HTERT RPE-1 (cell line): ENCODE data around the gene ZFYVE28.
"Not testable (repeated sequence)": the region's sequence is repeated elsewhere in the genome, so short reads cannot be mapped to it uniquely, and the experiment has no call there.

ENCODE experiments used
- in situ Hi-C: fragments of 300-500 bp; cut with MboI; formaldehyde crosslinking; loops from 4 replicates; pipeline ENCODE4 v1.14.3; 2020; ENCODE audit warnings: low sequenced_read_pairs

The ZFYVE28 gene

GRCh38 chr4:2446656-2447564 lies 28.5 kb upstream of the ZFYVE28 start:
- in situ Hi-C loops = no loop called here

GRCh38 chr4:2445571-2445970 lies 27.1 kb upstream of the ZFYVE28 start:
- in situ Hi-C loops = no loop called here

- in situ Hi-C loops = no loop called here
Measured at GRCh38 chr4:2445130-2445529, 26.7 kb upstream of the ZFYVE28 start.

GRCh38 chr4:2443956-2444740 lies 25.7 kb upstream of the ZFYVE28 start:
- in situ Hi-C loops = no loop called here

- in situ Hi-C loops = no loop called here
Measured at GRCh38 chr4:2443061-2443730, 24.8 kb upstream of the ZFYVE28 start.

- in situ Hi-C loops = no loop called here
Measured at GRCh38 chr4:2442175-2442993, 23.9 kb upstream of the ZFYVE28 start.

GRCh38 chr4:2441393-2442174 lies 23.1 kb upstream of the ZFYVE28 start:
- in situ Hi-C loops = no loop called here

GRCh38 chr4:2438822-2439718 lies 20.6 kb upstream of the ZFYVE28 start:
- in situ Hi-C loops = no loop called here

GRCh38 chr4:2437475-2438215 lies 19.2 kb upstream of the ZFYVE28 start:
- in situ Hi-C loops = no loop called here

- in situ Hi-C loops = no loop called here
Measured at GRCh38 chr4:2436761-2437474, 18.5 kb upstream of the ZFYVE28 start.

GRCh38 chr4:2436301-2436700 lies 17.9 kb upstream of the ZFYVE28 start:
- in situ Hi-C loops = no loop called here

GRCh38 chr4:2434420-2434819 lies 16.0 kb upstream of the ZFYVE28 start:
- in situ Hi-C loops = no loop called here

GRCh38 chr4:2433609-2434350 lies 15.3 kb upstream of the ZFYVE28 start:
- in situ Hi-C loops = no loop called here

- in situ Hi-C loops = no loop called here
Measured at GRCh38 chr4:2432991-2433530, 14.6 kb upstream of the ZFYVE28 start.

GRCh38 chr4:2432004-2432403 lies 13.6 kb upstream of the ZFYVE28 start:
- in situ Hi-C loops = no loop called here

GRCh38 chr4:2429945-2430757 lies 11.7 kb upstream of the ZFYVE28 start:
- in situ Hi-C loops = not testable (repeated sequence)
